Measurements from ENCODE around the gene IGF2R.
"Not testable (repeated sequence)": the region's sequence is repeated elsewhere in the genome, so short reads cannot be mapped to it uniquely, and the experiment has no call there.

The IGF2R gene

DNA sequence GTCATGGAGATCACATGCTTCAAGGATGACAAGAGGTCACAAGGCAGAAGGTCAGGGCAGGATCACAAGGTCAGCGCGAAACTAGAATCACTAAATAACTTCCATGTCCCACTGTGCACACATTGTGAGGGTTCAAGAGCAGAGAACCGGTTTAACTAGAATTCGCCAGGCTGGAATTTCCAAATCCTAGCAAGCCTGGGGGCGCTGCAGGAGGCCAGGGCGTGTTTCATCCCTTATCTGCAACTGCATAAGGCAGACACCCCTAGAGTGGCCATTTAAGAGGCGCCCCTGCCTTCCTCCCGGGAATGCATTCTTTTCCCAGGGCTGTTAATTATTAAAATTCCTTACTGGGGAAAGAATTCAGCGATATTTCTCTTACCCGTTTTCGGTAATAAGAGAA is 112.5 kb downstream of the IGF2R start:
- DNase-seq, result no peak

DNA sequence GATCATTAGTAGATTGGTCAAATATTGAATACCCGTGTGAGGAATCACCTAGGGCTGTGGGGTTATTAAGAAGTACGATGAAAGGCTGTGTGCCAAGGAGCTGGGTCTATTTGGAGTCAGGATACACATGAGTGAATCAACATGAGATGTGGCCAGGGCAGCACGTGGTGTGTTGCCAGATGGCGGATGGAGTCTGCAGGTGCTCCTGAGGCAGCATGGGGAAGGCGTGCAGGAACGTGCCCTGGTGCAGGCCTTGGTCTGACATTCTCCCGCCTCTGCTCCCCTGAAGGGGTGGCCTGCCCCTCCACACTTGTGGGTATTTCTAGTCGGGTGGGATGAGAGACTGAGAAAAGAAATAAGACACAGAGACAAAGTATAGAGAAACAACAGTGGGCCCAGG is 113.7 kb downstream of the IGF2R start:
- DNase-seq, result no peak

DNA sequence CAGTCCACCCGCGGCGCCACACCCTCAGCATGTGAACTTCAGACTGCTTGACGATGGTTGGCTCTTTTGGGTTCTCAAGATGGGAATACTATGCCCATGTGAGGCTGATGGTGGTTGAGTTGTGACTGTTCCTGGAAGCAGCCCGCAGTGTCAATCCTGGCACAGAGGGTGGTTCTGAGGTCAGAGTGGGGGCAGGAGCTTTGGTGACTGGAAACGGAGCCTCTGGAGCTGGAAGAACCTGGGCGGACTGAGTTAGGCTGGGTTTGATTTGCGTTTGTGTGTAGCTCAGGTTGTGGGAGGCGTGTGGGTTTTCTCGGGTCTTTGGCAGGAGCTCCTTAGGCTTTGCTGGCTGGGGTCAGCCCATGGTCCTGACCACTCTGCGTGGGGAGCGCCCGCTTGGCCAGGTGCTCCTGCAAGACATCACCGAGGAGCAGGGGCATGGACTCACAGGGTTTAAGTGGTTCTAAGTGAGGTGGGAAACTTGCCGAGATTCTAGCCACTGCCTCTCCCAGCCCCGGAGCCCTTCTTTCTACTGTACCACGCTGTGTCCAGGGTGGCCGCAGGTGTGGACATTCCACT is 115.4 kb downstream of the IGF2R start:
- no peak for DNase-seq

DNA sequence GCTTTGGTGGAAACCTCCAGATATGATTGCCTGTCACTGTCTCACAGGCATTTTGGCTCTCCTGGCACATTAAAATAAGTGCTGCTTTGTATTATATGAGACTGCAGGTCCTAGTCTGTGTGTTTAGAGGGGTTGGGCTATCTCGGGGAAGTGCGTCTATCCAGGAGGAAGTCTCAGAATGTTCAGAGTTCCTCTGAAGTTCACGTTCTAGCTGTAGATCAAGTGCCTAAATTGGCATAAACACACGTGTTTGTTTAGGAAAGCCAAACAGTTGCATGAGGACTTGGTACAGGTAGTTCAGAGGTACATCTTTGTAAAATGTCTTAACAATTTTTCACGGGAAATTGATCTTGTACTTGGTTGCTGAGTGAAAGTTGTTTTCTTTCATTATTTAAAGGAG is 116.3 kb downstream of the IGF2R start:
- DNase-seq, result no peak

DNA sequence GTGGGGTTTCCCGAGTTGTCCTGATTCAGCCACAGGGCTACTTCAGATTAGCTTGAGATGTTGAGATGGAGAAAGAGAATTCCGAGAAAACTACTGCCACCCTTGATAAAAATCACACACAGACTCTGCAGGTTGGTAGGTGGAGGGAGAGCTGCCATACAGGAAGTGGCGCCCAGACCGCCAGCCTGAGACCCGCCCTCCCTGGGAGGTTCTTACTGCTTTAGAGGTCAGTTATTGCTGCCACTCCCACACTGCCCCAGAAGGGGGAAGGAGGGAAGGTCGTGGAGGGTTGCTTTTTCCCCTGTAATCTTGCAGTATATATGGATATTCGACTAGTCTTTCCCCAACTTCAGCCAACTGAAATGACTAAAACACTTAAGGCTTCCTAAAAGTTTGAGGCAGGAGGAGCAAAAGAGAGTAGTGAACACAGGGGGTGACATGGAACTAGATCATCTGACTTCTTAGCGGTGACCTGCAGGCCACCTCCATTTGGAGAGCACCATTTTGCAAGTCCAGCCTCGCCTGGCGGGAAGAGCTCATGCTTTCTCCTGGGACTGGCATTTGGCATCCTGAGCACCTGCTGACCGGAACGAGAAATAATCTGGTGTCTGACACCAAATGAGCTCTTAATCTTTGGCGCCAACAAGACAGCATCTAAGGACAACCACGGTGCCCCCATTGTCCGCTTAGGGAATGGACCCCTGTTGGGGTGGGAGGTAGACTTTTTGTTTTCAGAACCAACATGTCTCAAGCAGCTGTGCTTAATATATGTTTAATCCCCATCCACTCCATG is 117.0 kb downstream of the IGF2R start:
- DNase-seq, result no peak

DNA sequence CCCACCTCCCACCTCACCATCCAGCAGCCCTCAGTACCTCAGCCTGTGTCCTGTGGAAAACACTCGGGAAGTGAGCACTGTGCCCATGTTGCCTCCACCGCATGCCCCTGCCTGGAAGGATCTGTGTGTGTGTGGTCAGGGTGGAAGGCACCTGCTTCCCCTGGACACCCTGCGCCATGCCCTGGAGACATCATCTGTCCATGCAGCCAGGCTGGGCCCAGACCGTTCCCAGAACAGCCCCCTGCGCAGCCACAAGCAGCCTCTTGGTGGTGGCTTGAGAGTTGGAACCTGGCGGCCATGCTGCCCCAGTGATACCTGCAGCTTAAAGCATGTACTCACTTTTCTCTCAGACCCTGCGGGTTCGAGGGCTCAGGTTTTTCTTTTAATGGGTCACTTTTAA is 117.9 kb downstream of the IGF2R start:
- no peak for DNase-seq

DNA sequence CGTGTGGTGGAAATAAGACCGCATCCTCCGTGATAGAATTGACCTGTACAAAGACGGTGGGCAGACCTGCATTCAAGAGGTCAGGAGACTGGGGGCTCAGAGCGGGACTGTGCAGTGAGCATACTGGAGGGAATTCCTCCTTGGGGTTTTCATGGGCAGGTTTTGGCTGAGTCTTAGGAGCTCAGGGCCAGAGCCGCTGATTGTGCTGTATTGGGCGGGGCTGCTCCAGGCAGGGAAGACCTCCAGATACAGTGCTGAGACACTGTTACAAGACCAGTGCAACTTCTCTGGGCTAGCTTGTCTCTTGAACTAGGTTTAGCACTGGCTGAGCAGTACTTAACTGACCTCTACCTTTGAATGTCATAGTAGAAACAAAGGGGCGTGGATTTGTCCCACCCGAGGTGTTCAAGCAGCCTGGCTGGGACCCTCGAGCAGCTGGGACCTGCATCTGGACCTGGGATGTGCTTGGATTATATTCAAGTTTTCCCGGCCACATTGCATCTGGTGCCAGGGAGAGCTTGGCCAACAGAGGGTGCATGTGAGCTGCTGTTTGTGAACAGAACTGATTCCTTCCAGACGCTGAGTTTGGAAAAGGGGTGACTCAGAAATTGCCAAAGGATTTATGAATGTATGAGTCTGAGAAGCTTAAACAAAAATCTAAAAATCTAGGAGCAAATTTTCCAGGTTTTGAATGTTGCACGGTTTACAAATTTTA is 119.3 kb downstream of the IGF2R start:
- peak in 1 of 2 experiments; percentile 30 for DNase-seq

DNA sequence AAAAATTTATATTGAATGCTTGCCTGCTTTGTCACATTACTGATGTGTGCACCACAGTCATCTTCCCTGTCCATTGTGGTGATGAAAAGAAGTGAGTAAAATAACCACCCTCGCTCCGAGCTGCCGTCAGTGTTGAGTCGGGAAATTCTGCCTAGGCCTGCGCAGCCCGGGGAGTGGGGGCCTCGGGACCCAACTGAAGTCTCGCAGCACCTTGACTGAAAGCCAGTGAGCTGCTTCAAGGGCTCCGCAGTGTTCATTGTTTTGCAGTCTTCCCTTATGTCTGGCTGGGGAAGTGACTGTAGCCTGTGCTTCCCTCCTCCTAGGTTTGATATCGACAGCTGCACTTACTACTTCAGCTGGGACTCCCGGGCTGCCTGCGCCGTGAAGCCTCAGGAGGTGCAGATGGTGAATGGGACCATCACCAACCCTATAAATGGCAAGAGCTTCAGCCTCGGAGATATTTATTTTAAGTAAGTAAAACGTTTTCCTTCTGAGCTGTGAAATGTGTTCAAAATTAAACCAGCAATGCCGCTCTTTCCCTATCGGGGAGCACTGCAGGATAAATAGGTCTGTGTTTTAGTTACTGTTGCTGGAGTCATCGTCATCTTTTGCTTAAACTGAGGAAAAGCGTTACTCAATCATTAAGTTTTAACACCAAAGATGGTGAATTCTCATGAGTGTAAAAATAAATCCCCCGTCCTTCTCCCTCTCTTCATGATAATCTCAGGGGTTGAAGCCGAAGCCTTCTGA is 120.1 kb downstream of the IGF2R start:
- no peak for DNase-seq

DNA sequence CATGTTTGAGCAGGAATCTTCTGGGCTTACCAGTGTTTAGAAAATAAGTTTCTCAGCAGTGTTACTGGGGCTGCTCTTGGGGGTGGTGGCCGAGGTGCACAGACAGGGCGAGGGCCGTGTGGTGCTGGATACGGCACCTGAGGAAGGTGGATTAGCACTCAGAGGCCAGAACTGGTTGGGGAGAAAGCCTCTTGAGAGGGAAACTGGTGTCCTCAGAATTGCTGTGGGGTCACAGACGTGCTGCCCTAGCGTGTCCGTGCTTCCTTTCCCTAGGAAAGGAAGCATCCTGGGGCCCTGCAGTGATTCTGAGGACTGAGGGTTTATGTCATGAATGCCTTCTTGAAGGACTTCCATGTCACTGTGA is 120.6 kb downstream of the IGF2R start:
- DNase-seq, result no peak

DNA sequence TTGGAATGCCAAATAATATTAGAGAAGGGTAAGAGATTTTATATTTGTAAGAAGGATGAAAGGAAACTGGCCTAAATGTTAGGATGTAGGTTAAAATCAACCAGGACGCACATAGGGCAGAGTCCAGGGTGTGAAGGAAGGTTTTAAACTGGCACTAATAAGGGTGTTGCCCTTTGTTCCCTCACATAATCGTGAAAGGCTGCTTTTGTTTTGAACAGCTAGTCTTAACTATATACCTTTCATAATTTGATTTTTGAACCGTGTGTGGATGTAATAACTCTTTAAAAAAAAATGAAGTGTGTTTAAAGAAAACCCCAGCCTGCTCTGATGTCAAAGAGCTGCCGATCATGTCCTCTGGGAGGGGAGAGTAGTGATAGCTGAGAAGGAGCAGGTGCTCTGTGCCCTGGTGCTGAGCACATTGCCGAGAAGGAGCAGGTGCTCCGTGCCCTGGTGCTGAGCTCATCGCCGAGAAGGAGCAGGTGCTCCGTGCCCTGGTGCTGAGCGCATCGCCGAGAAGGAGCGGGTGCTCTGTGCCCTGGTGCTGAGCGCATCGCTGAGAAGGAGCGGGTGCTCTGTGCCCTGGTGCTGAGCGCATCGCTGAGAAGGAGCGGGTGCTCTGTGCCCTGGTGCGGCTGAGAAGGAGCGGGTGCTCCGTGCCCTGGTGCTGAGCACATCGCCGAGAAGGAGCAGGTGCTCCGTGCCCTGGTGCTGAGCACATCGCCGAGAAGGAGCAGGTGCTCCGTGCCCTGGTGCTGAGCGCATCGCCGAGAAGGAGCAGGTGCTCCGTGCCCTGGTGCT is 121.8 kb downstream of the IGF2R start:
- not testable (repeated sequence) for DNase-seq

DNA sequence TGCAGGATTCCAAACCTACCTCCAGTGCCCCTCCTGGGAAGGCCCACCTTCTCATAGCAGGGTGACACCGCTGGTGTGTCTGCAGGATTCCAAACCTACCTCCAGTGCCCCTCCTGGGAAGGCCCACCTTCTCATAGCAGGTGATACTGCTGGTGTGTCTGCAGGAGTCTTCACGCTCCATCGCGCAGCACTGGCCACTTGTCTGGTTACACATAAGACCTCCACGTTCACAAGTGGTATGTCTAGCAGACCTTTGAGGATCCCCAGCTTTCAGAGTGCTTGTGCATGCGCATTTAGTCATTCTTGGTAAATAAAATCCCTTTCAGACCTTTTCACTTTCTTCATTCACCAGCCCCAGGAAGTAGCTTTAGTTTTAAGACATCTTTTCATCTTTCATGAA is 123.3 kb downstream of the IGF2R start:
- DNase-seq, result not testable (repeated sequence)

DNA sequence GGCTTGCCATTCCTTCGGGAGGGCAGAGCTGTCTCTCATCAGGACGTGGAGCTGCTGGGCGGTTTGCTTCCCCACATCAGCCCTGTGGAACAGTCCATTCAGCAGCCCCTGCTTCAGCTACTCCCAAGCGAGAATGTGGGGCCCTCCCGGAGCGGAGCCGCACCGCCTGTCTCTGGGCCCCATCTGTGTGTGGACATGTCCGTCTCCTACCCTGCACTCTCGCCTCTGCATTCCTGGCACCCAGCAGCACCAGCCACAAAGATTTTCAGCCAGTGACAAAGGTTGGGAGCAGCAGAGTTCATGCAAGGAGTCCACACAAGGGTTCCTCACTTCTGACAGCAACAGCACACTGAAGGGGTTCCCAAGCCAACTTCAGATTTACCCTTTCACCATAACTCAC is 123.7 kb downstream of the IGF2R start:
- no peak for DNase-seq

DNA sequence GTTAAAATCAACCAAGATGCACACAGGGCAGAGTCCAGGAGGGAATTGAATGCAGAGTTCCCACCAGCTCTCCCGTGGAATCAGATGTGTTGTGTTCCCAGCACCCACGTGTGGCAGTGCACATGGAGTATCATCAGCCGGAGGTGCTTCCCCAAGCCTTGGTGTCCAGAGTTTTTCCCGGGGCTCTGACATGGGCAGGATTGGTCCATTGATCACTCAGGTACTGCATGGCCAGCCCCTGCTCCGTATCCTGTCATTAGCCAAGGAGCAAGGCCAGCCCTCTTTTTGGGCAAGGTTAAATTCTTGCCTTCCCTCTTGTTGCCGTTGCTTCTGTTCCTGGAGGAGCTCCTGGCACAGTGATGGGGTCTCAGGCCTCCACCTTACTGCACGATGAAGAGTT is 124.2 kb downstream of the IGF2R start:
- no peak for DNase-seq

DNA sequence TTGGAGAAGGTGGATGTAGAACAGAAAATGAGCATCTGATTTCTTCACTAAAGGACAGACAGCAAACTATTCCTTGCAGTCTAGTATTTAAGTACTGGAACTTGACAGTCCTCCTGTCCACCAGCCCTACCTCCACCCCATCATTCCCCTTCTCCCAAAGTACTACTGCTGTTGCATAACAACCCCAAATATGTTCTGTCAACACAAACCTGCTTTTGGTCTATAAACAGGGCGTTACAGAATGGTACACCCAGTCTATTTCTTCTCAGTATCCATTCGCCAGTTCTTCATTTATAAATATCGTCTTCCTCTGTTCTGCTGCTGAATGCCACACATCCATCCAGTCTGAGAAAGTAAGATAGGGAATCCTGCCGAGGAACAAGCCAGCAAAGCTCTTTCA is 125.1 kb downstream of the IGF2R start:
- DNase-seq, result no peak

DNA sequence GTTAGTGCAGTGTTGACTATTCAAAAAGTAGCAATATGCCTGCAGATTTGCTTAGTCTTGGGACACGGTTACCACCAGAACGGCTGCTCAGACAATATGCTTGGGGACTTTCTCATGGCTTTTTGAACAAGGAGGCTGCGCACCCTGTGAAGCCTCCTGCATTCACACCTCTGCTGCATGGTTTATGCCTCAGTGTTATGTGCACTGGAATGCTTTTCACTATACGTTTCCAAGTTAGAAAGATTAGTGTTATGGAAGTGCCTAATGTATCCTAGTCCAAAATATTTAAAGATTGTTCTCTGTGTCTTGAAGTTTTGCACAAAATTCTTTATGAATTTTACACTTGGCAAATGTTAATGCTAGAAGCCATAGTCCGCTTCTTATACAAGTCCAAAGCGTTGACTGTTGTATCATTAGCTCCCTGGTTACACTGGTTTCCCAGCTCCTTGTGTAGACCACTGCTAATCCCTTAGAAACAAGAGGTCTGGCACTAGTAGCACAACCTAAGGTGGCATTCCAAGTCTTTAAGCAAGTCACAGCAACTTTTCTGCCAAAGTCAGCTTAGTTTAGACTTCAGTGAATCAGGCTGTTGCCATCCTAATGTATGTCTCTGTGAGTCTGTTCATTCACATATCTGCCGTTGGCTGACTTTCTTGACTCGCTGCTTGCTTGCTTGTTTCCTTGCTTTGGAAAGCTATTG is 126.4 kb downstream of the IGF2R start:
- no peak for DNase-seq

DNA sequence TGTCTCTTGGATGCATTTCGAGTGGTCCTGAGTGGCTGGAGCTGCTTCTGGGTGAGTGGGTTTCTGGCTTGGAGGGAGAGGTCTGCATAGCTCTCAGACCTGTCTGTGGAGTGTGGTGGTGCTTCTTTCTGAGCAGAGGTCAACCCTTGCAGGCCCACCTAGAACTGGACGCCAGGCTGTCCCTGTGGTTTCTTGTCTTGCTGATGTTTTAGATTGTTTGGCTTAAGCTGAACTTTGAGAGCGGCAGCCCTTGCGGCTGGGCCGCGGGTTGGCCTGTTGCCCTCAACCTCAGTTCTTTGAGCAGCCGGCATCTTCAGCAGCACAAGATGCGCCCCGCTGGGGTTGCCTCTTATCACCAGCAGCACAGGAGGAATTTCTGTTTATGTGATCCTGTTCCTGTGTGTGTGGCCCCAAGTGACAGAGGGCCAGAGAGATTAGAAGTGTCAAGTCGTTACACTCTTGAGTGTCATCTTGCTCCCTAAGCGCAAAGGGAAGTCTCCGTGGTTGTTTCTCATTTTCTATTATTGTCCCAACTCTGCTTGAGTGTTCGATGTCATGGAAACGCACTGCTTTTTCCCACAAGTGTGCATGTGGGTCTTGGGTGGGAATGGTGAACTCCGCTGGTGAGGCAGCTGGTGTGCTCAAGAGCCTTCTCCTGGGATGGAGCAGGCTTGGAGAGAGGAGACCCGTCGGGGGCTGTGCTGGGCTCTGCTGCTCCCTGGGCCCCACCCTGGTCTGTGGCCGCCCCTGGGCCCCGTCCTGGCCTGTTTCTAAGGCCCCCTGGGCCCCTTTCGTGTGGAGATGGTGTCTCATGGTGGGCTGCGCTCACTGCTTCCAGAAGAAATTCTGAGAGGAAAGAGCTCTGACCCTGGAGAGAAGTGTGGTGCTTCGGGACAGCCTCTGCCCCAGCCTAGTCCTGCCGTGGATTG is 132.7 kb downstream of the IGF2R start:
- DNase-seq, result no peak

DNA sequence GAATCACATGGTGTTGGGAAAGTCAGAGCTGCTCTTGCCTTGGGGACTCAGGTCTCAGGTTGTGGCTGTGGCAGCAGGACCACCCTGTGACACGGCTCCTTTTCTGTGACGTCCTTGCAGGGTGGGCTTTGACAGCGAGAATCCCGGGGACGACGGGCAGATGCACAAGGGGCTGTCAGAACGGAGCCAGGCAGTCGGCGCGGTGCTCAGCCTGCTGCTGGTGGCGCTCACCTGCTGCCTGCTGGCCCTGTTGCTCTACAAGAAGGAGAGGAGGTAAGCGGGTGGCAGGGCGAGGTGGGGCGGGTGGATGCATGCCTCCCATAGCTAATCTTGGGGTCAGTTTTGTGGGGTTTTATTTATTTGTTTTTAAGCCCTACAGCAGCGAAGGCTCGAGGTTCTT is 133.5 kb downstream of the IGF2R start:
- no peak for DNase-seq

DNA sequence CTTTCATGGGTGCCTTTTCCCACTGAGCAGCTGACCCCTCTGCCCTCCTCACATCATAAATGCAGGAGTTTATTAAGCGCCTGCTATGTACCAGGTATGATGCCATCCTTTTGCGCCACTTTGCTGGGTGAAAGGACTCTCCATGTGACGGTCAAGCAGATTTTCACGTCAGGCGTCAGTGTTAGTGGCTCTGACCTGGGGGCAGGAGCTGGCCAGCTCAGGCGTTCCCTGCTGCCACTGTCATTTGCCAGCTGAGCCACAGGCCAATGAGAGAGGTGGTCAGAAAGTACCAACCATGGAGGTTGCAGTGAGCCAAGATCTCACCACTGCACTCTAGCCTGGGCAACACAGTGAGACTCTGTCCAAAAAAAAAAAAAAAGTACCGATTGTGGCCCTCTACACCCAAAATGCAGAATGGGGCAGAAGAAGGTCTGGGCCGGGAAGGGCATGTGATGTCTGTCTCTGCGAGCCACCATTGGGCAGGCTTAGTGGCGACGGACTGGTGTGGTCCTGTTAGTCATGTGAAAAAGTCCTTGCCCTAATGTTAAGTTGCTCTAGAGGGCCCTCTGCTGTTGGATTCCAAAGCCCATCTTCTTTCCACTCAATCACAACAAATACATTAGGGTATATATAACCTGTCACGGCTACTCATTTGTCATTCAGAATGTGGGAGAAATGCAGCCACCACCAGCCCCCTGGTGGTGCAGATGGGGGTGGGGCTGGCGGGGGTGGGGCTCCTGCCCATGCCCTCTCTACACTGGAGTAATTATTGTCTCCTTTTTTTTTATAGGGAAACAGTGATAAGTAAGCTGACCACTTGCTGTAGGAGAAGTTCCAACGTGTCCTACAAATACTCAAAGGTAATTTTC is 134.3 kb downstream of the IGF2R start:
- no peak for DNase-seq

DNA sequence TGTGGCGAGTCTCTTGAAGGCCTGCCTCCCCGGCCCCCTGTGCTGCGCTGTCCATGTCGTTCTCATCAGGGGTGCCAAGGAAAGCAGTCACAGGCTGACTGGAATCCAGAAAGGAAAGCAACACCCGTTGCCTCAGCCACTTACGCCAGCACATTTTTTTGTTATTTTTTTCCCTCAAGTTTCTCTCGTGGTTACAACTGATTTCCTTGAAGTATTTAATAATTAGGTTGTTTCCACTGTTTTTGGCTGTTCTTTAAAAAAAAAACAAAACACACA is 134.9 kb downstream of the IGF2R start:
- no peak for DNase-seq
